ENCODE results near the gene GOLPH3. TPM values are rescaled to one million over a fixed set of nuclear protein-coding genes. Genes with fewer than 3 reads are reported as not detected.

The GOLPH3 gene
- total and polyA plus RNA-seq, 2 of the 4 experiments (the other 2 are of a cell fraction) = 38.2 to 41.3 TPM

- H4K91ac ChIP-seq (ENCODE audit: insufficient read depth, low read depth, low read length) = no peak overlapping the region
- no peak overlapping the region for H3K27ac ChIP-seq (ENCODE audit: insufficient read depth, low read length)
- no peak overlapping the region for H3K9ac ChIP-seq (ENCODE audit: low read depth, low read length)
- peaks cover 13% of the 10 kb centered on the region for H4K20me1 ChIP-seq (ENCODE audit: insufficient read depth, low read length)
- H3K4me3 ChIP-seq (ENCODE audit: insufficient read depth, low read depth, low read length) = no peak overlapping the region
- H4K8ac ChIP-seq (ENCODE audit: low read depth in 2 of 2, low read length in 2 of 2) = no peak overlapping the region
- H2BK15ac ChIP-seq (ENCODE audit: low read depth, low read length) = no peak overlapping the region
- intact Hi-C loops (cut with micrococcal nuclease) (no loop called here), in situ Hi-C loops (cut with MboI; ENCODE audit: low sequenced_read_pairs) (no loop called here), dilution Hi-C loops (cut with HindIII; ENCODE audit: low sequenced_read_pairs, unreplicated experiment) (no loop called here)
- no peak overlapping the region for H2AFZ ChIP-seq (replicated peaks; ENCODE audit: low read length, poor library complexity)
- BruUV-seq (replicated peaks) = no TSS peak
- H3K79me1 ChIP-seq (ENCODE audit: low read depth in 1 of 2, low read length in 2 of 2) = peaks cover 22 to 36% of the 10 kb centered on the region in 2 experiments
- no peak overlapping the region for H2BK20ac ChIP-seq (ENCODE audit: low read depth, low read length)
- ChIA-PET CTCF (interaction anchor here (3.1 kb wide), 1 partner anchor 14 kb away, joined by 8 read pairs; no protein-coding TSS in a partner anchor), POLR2A (ENCODE audit: unreplicated experiment) (no interaction called here)
- peaks cover 7% of the 10 kb centered on the region; the same call in 1 of the 2 replicates for H3K9me1 ChIP-seq (ENCODE audit: insufficient read depth, low read length)
- DNase-seq (no peak), ATAC-seq (ENCODE audit: low read depth) (no peak)
- H3K9me3 ChIP-seq (ENCODE audit: control insufficient read depth, insufficient read depth, low read length) = no peaks in the 10 kb centered on the region
- H3K14ac ChIP-seq (replicated peaks; ENCODE audit: low read depth, low read length) = no peak overlapping the region
- no peaks in the 10 kb centered on the region for H3K27me3 ChIP-seq (ENCODE audit: control insufficient read depth, insufficient read depth, low read length)
- H2BK5ac ChIP-seq (ENCODE audit: low read depth, low read length, poor library complexity, severe bottlenecking) = no peak overlapping the region
- WGBS, 2 experiments (ENCODE audit: extremely low coverage in 2 of 2, insufficient read length in 1 of 2) = no CpG with 5 or more reads among the region's 4 CpGs
- H3K23ac ChIP-seq (ENCODE audit: low read depth, low read length) = no peak overlapping the region
- no peak overlapping the region for H3K18ac ChIP-seq (ENCODE audit: low read depth, low read length)
- no peaks in the 10 kb centered on the region for H3K4me1 ChIP-seq (ENCODE audit: control insufficient read depth, insufficient read depth, low read length)
- no peak overlapping the region for H3K4ac ChIP-seq (ENCODE audit: low read depth, low read length)
- no peak overlapping the region for H2AK9ac ChIP-seq (replicated peaks; ENCODE audit: low read depth, low read length, poor library complexity)
- peaks cover 46% of the 10 kb centered on the region for H3K36me3 ChIP-seq (ENCODE audit: control insufficient read depth, insufficient read depth, low read length)
- no peak for TF ChIP-seq RCOR1 (IDR thresholded peaks at IDR 0.05; ENCODE audit: insufficient replicate concordance, low read length)
- no peak for TF ChIP-seq MAFK (IDR thresholded peaks at IDR 0.05; ENCODE audit: low read depth, low read length)
- no peak for TF ChIP-seq MXI1 (IDR thresholded peaks at IDR 0.05; ENCODE audit: borderline replicate concordance, low read depth, low read length)
- no peak for TF ChIP-seq FOS (IDR thresholded peaks at IDR 0.05; ENCODE audit: low read depth, low read length)
- H2BK120ac ChIP-seq (ENCODE audit: low read depth, low read length) = no peak overlapping the region
- H3K4me2 ChIP-seq (ENCODE audit: low read depth, low read length) = no peak overlapping the region
- no peak overlapping the region for H4K5ac ChIP-seq (ENCODE audit: low read depth, low read length)
- no peak overlapping the region for H3K56ac ChIP-seq (ENCODE audit: extremely low read depth, insufficient read depth, low read length)
- H2AK5ac ChIP-seq (ENCODE audit: low read depth, low read length) = no peak overlapping the region
Observed at GRCh38 chr5:32107291-32107690, 66.8 kb downstream of the GOLPH3 start.

Measured in IMR-90 (cell line).